HepG2 (cell line): ENCODE results near the gene TRAPPC3. TPM values are rescaled to one million over a fixed set of nuclear protein-coding genes. Genes with fewer than 3 reads are reported as not detected.
A peak's percentile ranks its signal among the peaks of the same experiment; 100 is the strongest.

Source experiments
- HMGXB4 ChIP-seq, 2 experiments: sonication (generic) in 1 of 2; formaldehyde crosslinking in 1 of 2; IDR thresholded peaks; 2 replicates each; pipeline versions ENCODE4 v1.4.0 to v1.6.1; 2018 to 2020; ENCODE audit warnings: missing genetic modification reagents in 2 of 2, borderline replicate concordance in 1 of 2, low read depth in 1 of 2, mild to moderate bottlenecking in 1 of 2, missing biosample characterization in 1 of 2
- HNRNPLL ChIP-seq: fragments of 200-400 bp; formaldehyde crosslinking; IDR thresholded peaks from 2 replicates; pipeline ENCODE4 v1.6.1; 2017; ENCODE audit warnings: mild to moderate bottlenecking, low read depth, low read length; ENCODE audit not compliant: poor library complexity, severe bottlenecking
- HOMEZ ChIP-seq: IDR thresholded peaks from 2 replicates; pipeline ENCODE4 v1.6.1; 2016; ENCODE audit warnings: low read depth
- KDM6A ChIP-seq: IDR thresholded peaks from 2 replicates; pipeline ENCODE4 v1.6.1; 2016; ENCODE audit warnings: low read depth
- MTF1 ChIP-seq: sonication (generic); formaldehyde crosslinking; IDR thresholded peaks from 2 replicates; pipeline ENCODE4 v1.5.0; 2020; ENCODE audit warnings: missing genetic modification reagents
- NCOA5 ChIP-seq: sonication (generic); formaldehyde crosslinking; IDR thresholded peaks from 2 replicates; pipeline ENCODE4 v1.4.0; 2020; ENCODE audit warnings: missing genetic modification reagents
- NR2F2 ChIP-seq: IDR thresholded peaks from 2 replicates; pipeline ENCODE4 v1.6.1; 2012; ENCODE audit warnings: low read depth, inconsistent platforms, borderline replicate concordance
- WIZ ChIP-seq: sonication (generic); formaldehyde crosslinking; IDR thresholded peaks from 2 replicates; pipeline ENCODE4 v1.5.1; 2020; ENCODE audit warnings: mild to moderate bottlenecking, missing genetic modification reagents
- ZBTB20 ChIP-seq: sonication (generic); formaldehyde crosslinking; IDR thresholded peaks from 2 replicates; pipeline ENCODE4 v1.8.1; 2023; ENCODE audit warnings: missing genetic modification reagents, low read depth, mild to moderate bottlenecking, borderline replicate concordance
- ZNF121 ChIP-seq: sonication (generic); formaldehyde crosslinking; IDR thresholded peaks from 2 replicates; pipeline ENCODE4 v1.5.0; 2020; ENCODE audit warnings: mild to moderate bottlenecking, missing genetic modification reagents
- ZNF207 ChIP-seq: fragments of 450-650 bp; IDR thresholded peaks from 2 replicates; pipeline ENCODE4 v1.6.1; 2016; ENCODE audit warnings: antibody characterized with exemption, borderline replicate concordance
- ZNF354B ChIP-seq: sonication (generic); formaldehyde crosslinking; IDR thresholded peaks from 2 replicates; pipeline ENCODE4 v1.8.0; 2022; ENCODE audit warnings: mild to moderate bottlenecking, missing genetic modification reagents
- ZNF549 ChIP-seq: sonication (generic); formaldehyde crosslinking; IDR thresholded peaks from 2 replicates; pipeline ENCODE4 v1.5.0; 2020; ENCODE audit warnings: missing genetic modification reagents
- ZNF749 ChIP-seq: sonication (generic); formaldehyde crosslinking; IDR thresholded peaks from 2 replicates; pipeline ENCODE4 v1.8.0; 2022; ENCODE audit warnings: mild to moderate bottlenecking, missing genetic modification reagents, moderate library complexity, borderline replicate concordance
- ZNF766 ChIP-seq: sonication (generic); formaldehyde crosslinking; IDR thresholded peaks from 2 replicates; pipeline ENCODE4 v1.5.0; 2020; ENCODE audit warnings: missing genetic modification reagents, borderline replicate concordance
- polyA plus RNA-seq, 8 experiments: library from polyadenylated mRNA; depleted of rRNA in 3 of 8; stranded (reverse) in 7 of 8; unstranded in 1 of 8; fragments of >200 nt; fragmentation: Illumina TruSeq in 4 of 8; extraction: Trizol in 4 of 8; gene quantifications; 2 replicates each; pipeline versions ENCODE4 v1.2.1 to v1.2.3, GENCODE V29; 2011 to 2016; ENCODE audit warnings: low read depth in 4 of 8, missing spikeins in 1 of 8, mixed read lengths in 1 of 8; ENCODE audit not compliant: insufficient read depth in 1 of 8
- total RNA-seq, 5 experiments: library from RNA; depleted of rRNA; stranded (reverse); fragments of >200 nt; fragmentation: Illumina TruSeq; extraction: Trizol; gene quantifications; 2 replicates each; pipeline ENCODE4 v1.2.3, GENCODE V29; 2016; ENCODE audit warnings: low read depth in 1 of 5
- TF ChIP-seq, protein P1 (sequence below): sonication (generic); formaldehyde crosslinking; IDR thresholded peaks from 2 replicates; pipeline ENCODE4 v1.4.0; 2020; ENCODE audit warnings: missing genetic modification reagents
- TF ChIP-seq, protein P2 (sequence below): IDR thresholded peaks from 2 replicates; pipeline ENCODE4 v1.6.1; 2018; ENCODE audit warnings: missing genetic modification reagents
- TF ChIP-seq, protein P3 (sequence below): sonication (generic); formaldehyde crosslinking; IDR thresholded peaks from 2 replicates; pipeline ENCODE4 v1.8.0; 2022; ENCODE audit warnings: mild to moderate bottlenecking, missing genetic modification reagents, moderate library complexity

TRAPPC3 gene
- total and polyA plus RNA-seq, 2 of the 13 experiments (the other 11 are each of a cell fraction or from before 2014, with no cell fraction given), result 53.7 to 62.4 TPM

DNA sequence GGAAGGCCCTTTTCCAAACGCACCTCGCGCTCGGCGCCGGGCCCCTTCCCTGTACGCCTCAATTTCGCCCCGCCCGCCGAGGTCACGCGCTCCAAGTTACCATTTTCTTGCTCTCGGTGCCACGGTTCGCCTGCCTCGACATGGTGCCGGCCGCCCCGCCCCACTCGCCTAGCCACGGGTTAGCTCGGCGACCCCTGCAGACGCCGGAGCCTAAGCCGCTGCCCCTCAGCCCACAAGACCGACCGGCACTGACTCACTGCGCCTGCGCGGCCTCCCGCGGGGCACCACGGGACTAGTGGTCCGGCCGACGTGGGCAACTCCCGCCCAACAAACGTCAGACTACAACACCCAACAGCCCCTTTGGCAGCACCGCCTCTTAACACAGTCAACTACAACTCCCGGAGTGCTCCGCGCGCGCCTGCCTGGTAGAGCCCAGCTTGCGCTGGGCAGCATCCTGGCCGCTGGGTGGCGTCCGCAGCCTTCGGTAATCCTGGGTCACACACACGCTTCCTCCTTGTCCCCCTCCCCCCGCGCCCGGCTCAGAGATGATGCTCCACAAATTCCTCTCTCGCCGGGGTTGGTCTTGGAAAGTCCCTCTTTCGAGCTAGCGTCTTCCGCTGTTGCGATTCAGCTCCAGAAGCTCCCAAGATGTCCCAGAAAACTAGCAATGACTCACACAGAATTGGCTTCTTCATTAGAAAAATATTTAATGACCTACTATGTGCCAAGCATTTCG, at the start of gene TRAPPC3 (continued):
- TF ChIP-seq, protein P1, sequence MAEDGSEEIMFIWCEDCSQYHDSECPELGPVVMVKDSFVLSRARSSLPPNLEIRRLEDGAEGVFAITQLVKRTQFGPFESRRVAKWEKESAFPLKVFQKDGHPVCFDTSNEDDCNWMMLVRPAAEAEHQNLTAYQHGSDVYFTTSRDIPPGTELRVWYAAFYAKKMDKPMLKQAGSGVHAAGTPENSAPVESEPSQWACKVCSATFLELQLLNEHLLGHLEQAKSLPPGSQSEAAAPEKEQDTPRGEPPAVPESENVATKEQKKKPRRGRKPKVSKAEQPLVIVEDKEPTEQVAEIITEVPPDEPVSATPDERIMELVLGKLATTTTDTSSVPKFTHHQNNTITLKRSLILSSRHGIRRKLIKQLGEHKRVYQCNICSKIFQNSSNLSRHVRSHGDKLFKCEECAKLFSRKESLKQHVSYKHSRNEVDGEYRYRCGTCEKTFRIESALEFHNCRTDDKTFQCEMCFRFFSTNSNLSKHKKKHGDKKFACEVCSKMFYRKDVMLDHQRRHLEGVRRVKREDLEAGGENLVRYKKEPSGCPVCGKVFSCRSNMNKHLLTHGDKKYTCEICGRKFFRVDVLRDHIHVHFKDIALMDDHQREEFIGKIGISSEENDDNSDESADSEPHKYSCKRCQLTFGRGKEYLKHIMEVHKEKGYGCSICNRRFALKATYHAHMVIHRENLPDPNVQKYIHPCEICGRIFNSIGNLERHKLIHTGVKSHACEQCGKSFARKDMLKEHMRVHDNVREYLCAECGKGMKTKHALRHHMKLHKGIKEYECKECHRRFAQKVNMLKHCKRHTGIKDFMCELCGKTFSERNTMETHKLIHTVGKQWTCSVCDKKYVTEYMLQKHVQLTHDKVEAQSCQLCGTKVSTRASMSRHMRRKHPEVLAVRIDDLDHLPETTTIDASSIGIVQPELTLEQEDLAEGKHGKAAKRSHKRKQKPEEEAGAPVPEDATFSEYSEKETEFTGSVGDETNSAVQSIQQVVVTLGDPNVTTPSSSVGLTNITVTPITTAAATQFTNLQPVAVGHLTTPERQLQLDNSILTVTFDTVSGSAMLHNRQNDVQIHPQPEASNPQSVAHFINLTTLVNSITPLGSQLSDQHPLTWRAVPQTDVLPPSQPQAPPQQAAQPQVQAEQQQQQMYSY (CRISPR knock-in tag), result no peak
- TF ChIP-seq, protein P2, sequence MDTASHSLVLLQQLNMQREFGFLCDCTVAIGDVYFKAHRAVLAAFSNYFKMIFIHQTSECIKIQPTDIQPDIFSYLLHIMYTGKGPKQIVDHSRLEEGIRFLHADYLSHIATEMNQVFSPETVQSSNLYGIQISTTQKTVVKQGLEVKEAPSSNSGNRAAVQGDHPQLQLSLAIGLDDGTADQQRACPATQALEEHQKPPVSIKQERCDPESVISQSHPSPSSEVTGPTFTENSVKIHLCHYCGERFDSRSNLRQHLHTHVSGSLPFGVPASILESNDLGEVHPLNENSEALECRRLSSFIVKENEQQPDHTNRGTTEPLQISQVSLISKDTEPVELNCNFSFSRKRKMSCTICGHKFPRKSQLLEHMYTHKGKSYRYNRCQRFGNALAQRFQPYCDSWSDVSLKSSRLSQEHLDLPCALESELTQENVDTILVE (CRISPR knock-in tag), result no peak
- TF ChIP-seq MTF1 (no peak), ZNF121 (peak; percentile 40; the same call in 1 of the 2 replicates), NR2F2 (no peak), ZNF207 (no peak), WIZ (CRISPR knock-in tag) (0 out of 2 replicates have a peak, but pooled peaks have one; percentile 72), ZNF749 (CRISPR knock-in tag) (peak; percentile 65; the same call in 1 of the 2 replicates), ZNF354B (no peak), ZBTB20 (CRISPR knock-in tag) (no peak), HOMEZ (no peak; the same call in 1 of the 2 replicates), ZNF549 (CRISPR knock-in tag) (no peak), ZNF766 (no peak), NCOA5 (CRISPR knock-in tag) (no peak), KDM6A (CRISPR knock-in tag) (no peak), HMGXB4 (CRISPR knock-in tag; IDR thresholded peaks at IDR 0.05; ENCODE audit: borderline replicate concordance in 1 of 2, low read depth in 1 of 2) (peak; percentile 75 to 84; a peak in 3 of 4 replicates), HNRNPLL (peak; percentile 71)
- TF ChIP-seq, protein P3, sequence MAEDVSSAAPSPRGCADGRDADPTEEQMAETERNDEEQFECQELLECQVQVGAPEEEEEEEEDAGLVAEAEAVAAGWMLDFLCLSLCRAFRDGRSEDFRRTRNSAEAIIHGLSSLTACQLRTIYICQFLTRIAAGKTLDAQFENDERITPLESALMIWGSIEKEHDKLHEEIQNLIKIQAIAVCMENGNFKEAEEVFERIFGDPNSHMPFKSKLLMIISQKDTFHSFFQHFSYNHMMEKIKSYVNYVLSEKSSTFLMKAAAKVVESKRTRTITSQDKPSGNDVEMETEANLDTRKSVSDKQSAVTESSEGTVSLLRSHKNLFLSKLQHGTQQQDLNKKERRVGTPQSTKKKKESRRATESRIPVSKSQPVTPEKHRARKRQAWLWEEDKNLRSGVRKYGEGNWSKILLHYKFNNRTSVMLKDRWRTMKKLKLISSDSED, result no peak
